ENCODE data around the gene PHF20. TPM values are rescaled to one million over a fixed set of nuclear protein-coding genes. Genes with fewer than 3 reads are reported as not detected.

PHF20 gene
- total RNA-seq, 2 experiments from 2014 or later: 53.6 to 61.5 TPM

DNA sequence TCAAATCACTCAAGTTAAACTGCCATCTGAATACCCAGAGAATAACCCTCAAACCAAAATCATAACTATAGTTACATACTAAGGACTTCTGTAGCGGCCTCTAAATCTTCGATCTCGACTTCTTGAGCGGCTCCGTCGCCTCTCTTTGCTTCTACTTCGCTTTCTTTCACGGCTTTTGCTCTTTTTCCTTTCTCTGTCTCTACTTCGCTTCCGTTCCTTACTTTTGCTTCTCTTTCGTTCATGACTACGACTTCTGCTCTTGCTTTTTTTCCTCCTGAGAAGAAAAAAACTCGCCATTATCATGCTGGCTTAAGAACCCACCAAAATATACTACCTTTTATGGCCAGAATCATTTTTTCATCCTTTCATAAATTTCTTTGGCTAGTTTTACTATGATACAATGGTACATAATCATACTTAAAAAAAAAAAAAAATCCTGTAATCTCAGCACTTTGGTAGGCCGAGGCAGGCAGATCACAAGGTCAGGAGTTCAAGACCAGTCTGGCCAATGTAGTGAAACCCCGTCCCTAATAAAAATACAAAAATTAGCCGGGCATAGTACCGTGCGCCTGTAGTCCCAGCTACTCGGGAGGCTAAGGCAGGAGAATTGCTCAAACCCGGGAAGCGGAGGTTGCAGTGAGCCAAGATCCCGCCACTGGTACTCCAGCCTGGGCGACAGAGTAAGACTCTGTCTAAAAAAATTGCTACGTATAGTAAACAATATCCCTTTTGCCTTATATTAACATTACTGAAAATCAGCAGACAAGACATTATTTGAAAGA, 39.8 kb upstream of the PHF20 start:
- POLR2A ChIA-PET: interaction anchor here (1.1 to 2.1 kb wide), 4 partner anchors 8 to 13 kb away, joined by 4 to 12 read pairs (median 6); partner anchors contain the start of gene RBM39
- no peak for ATAC-seq
- no peak for DNase-seq
- peaks cover 65% of the 10 kb centered on the region for H3K36me3 Mint-ChIP-seq (ENCODE audit: low read depth)
- H3K4me3 Mint-ChIP-seq: no peak overlapping the region
- H3K27me3 Mint-ChIP-seq (ENCODE audit: low read depth): no peaks in the 10 kb centered on the region
- no peaks in the 10 kb centered on the region for H3K9me3 Mint-ChIP-seq (ENCODE audit: insufficient read depth)
- H3K4me1 Mint-ChIP-seq (ENCODE audit: low read depth): peaks cover 46% of the 10 kb centered on the region
- CTCF ChIA-PET: no interaction called here
- no peak overlapping the region for H3K27ac Mint-ChIP-seq

- ATAC-seq (no peak), DNase-seq (no peak)
- ChIA-PET POLR2A (interaction anchor here (1.5 to 1.8 kb wide), 2 partner anchors 10 to 13 kb away, joined by 5 to 8 read pairs; partner anchors contain the start of gene RBM39), CTCF (interaction anchor here (0.7 kb wide), 1 partner anchor 152 kb away, joined by 3 read pairs; no protein-coding TSS in a partner anchor)
- Mint-ChIP-seq H3K4me3 (no peak overlapping the region), H3K36me3 (ENCODE audit: low read depth) (peaks cover 65% of the 10 kb centered on the region), H3K4me1 (ENCODE audit: low read depth) (peaks cover 46% of the 10 kb centered on the region), H3K27ac (peak overlapping the region; percentile 25), H3K27me3 (ENCODE audit: low read depth) (no peaks in the 10 kb centered on the region), H3K9me3 (ENCODE audit: insufficient read depth) (no peaks in the 10 kb centered on the region)
Observed at GRCh38 chr20:35732644-35732982, 39.2 kb upstream of the PHF20 start.

DNA sequence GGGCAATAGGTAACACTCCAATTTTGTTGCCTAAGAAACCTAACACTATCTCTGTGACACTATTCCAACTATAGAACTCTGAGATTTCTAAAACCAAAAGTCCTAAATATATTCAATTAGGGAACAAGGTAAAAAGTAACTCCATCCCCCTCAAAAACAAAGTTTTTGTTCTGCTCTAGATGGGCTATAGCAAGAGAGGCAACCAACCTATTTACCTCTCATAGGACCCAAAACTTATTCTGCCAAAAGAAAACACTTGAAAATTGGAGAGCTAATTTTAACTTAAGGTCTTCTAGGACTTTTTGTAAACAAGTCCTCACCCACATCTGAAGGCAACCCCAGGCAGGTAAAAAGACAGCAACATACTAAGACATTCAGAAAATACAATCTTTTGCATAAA, 37.4 kb upstream of the PHF20 start:
- ATAC-seq: no peak
- H3K4me1 Mint-ChIP-seq (ENCODE audit: low read depth): peaks cover 59% of the 10 kb centered on the region
- no peak overlapping the region for H3K27ac Mint-ChIP-seq
- no peaks in the 10 kb centered on the region for H3K9me3 Mint-ChIP-seq (ENCODE audit: insufficient read depth)
- H3K36me3 Mint-ChIP-seq (ENCODE audit: low read depth): peaks cover 70% of the 10 kb centered on the region
- no peak overlapping the region for H3K4me3 Mint-ChIP-seq
- no peaks in the 10 kb centered on the region for H3K27me3 Mint-ChIP-seq (ENCODE audit: low read depth)
- DNase-seq: no peak
- CTCF ChIA-PET: interaction anchor here (1.2 kb wide), 1 partner anchor 220 kb away, joined by 3 read pairs; the partner anchor contains the start of gene SCAND1
- POLR2A ChIA-PET: interaction anchor here (0.6 to 3.6 kb wide), 7 partner anchors 7 to 34 kb away, joined by 3 to 16 read pairs (median 4); partner anchors contain the start of genes NFS1, RBM39 and ROMO1

DNA sequence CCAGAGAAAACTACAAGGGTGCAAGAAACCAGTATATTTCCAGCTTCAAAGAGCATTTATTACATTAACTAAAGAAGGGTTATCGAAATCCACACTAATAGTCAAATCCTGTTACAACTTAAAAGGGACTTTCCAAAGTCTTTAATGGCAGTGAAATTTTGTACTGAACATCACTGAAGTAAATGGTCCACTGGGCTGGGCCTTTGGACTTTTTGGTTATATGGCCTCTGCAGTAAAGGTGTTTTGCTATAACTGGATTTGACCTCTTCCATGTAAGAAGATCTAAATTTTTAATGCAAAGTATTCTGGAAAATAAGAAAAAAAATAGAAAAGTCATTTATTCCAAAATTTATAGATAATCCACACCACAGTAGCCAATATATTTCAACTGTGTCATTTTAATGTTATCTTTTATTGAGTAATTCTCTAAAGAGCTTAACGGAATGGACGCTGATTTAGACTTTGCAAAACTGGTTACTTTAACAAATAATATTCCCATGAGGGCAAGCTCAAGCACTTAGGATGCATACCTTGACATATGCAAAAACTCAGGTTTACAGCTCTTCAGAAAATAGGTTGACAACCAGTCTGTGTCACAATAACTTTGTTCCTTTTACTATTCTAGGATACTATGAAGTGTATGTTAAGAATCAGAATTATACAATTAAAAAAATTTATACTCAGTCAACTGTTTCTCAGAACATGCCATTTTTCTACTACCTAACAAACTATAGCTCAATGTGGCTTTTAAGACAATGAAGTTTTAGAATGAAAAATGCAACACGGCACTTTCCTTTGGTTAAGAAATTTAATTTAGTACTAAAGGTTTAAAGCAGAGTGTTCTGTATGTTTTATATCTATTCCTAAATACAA, 36.8 kb upstream of the PHF20 start:
- H3K27me3 Mint-ChIP-seq (ENCODE audit: low read depth): no peaks in the 10 kb centered on the region
- no peaks in the 10 kb centered on the region for H3K9me3 Mint-ChIP-seq (ENCODE audit: insufficient read depth)
- ATAC-seq (no peak), DNase-seq (no peak)
- H3K27ac Mint-ChIP-seq: no peak overlapping the region
- CTCF ChIA-PET: interaction anchor here (0.6 to 1.6 kb wide), 3 partner anchors 10 to 219 kb away, joined by 3 to 4 read pairs (median 3); partner anchors contain the start of gene SCAND1
- POLR2A ChIA-PET: interaction anchor here (0.8 to 3.6 kb wide), 10 partner anchors 8 to 71 kb away, joined by 3 to 16 read pairs (median 5); partner anchors contain the start of genes NFS1, PHF20 and ROMO1
- H3K4me1 Mint-ChIP-seq (ENCODE audit: low read depth): peaks cover 63% of the 10 kb centered on the region
- H3K4me3 Mint-ChIP-seq: no peak overlapping the region
- H3K36me3 Mint-ChIP-seq (ENCODE audit: low read depth): peaks cover 71% of the 10 kb centered on the region

GRCh38 chr20:35735826-35736470, 35.9 kb upstream of the PHF20 start:
- H3K27ac Mint-ChIP-seq: peak overlapping the region; percentile 53
- H3K27me3 Mint-ChIP-seq (ENCODE audit: low read depth): no peaks in the 10 kb centered on the region
- POLR2A ChIA-PET: interaction anchor here (0.8 to 3.6 kb wide), 8 partner anchors 7 to 1062 kb away, joined by 3 to 16 read pairs (median 5); partner anchors contain the start of genes NFS1, PHF20 and ROMO1
- ATAC-seq: no peak
- peaks cover 64% of the 10 kb centered on the region for H3K4me1 Mint-ChIP-seq (ENCODE audit: low read depth)
- H3K4me3 Mint-ChIP-seq: peak overlapping the region; percentile 56
- no peak for DNase-seq
- no peaks in the 10 kb centered on the region for H3K9me3 Mint-ChIP-seq (ENCODE audit: insufficient read depth)
- H3K36me3 Mint-ChIP-seq (ENCODE audit: low read depth): peaks cover 72% of the 10 kb centered on the region
- CTCF ChIA-PET: interaction anchor here (0.6 to 1.6 kb wide), 2 partner anchors 11 to 18 kb away, joined by 3 to 4 read pairs; no protein-coding TSS in a partner anchor

DNA sequence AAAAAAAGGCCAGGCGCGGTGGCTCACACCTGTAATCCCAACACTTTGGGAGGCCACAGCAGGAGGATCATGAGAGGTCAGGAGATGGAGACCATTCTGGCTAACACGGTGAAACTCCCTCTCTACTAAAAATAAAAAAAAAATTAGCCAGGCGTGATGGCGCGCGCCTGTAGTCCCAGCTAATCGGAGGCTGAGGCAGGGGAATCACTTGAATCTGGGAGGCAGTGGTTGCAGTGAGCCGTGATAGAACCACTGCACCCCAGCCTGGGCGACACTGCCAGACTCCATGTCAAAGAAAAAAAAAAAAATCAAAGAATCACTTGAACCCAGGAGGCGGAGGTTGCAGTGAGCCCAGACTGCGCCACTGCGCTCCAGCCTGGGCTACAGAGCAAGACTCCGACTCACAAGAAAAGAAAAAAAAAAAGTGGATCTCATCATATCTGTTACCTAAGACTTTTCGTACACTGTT, 33.9 kb upstream of the PHF20 start:
- no peaks in the 10 kb centered on the region for H3K9me3 Mint-ChIP-seq (ENCODE audit: insufficient read depth)
- peak overlapping the region; percentile 73 for H3K27ac Mint-ChIP-seq
- no peak for ATAC-seq
- H3K4me3 Mint-ChIP-seq: peak overlapping the region; percentile 45
- H3K4me1 Mint-ChIP-seq (ENCODE audit: low read depth): peaks cover 53% of the 10 kb centered on the region
- H3K36me3 Mint-ChIP-seq (ENCODE audit: low read depth): peaks cover 72% of the 10 kb centered on the region
- POLR2A ChIA-PET: interaction anchor here (1.0 to 8.4 kb wide), 3 partner anchors 9 to 216 kb away, joined by 3 to 401 read pairs (median 4); partner anchors contain the start of genes PHF20 and SCAND1
- no peak for DNase-seq
- H3K27me3 Mint-ChIP-seq (ENCODE audit: low read depth): no peaks in the 10 kb centered on the region
- CTCF ChIA-PET: no interaction called here

DNA sequence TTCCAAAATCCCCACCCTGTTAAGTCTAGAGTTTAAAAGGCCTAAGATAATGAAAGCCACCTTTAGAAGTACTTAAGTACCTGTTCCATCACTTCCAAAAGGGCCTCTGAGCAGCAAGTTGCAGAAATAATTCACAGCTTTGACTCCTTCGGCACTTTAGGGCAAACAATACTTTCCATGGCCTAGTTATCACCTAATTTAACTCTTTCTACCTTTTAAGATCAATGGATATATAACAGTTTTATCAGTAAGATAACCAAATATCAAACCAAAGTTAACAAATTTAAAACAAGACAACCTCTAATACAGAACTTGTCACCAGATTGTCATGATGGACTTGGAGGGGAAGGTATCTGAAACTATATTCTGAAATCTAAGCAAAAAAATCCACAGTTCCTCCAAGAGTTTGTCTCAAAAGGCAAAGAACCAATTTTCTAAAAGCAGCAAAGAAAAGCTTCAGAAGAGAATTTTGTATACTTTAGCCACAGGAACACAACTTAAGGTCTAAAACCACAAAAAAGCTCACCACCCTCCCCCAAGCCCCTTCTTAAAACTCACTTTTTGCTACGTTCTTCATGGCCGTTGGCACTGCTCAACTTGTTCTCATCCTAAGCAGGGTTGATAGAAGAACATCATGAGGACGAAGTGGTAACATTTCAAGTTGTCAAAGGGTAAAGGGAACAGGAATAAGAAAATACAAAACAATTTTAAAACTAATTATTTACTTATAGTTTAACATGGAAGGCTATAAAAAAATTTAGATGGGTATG, 33.2 kb upstream of the PHF20 start:
- Mint-ChIP-seq H3K4me3 (peak overlapping the region; percentile 45), H3K4me1 (ENCODE audit: low read depth) (peaks cover 53% of the 10 kb centered on the region), H3K9me3 (ENCODE audit: insufficient read depth) (no peaks in the 10 kb centered on the region), H3K36me3 (ENCODE audit: low read depth) (peaks cover 68% of the 10 kb centered on the region), H3K27me3 (ENCODE audit: low read depth) (no peaks in the 10 kb centered on the region), H3K27ac (peak overlapping the region; percentile 73)
- ChIA-PET POLR2A (interaction anchor here (0.7 to 8.4 kb wide), 5 partner anchors 11 to 215 kb away, joined by 3 to 401 read pairs (median 6); partner anchors contain the start of genes CPNE1, PHF20, RBM12 and SCAND1), CTCF (interaction anchor here (1.6 to 1.8 kb wide), 5 partner anchors 10 to 215 kb away, joined by 4 to 8 read pairs (median 6); partner anchors contain the start of genes NFS1, ROMO1 and SCAND1)
- ATAC-seq (no peak), DNase-seq (no peak)

- Mint-ChIP-seq H3K9me3 (ENCODE audit: insufficient read depth) (no peaks in the 10 kb centered on the region), H3K36me3 (ENCODE audit: low read depth) (peaks cover 58% of the 10 kb centered on the region), H3K27me3 (ENCODE audit: low read depth) (no peaks in the 10 kb centered on the region), H3K4me1 (ENCODE audit: low read depth) (peaks cover 53% of the 10 kb centered on the region), H3K27ac (peak overlapping the region; percentile 77), H3K4me3 (peak overlapping the region; percentile 96)
- ATAC-seq: no peak
- no peak for DNase-seq
- ChIA-PET CTCF (interaction anchor here (0.8 to 1.8 kb wide), 15 partner anchors 9 to 250 kb away, joined by 3 to 8 read pairs (median 5); partner anchors contain the start of genes NFS1, PHF20, ROMO1 and SCAND1), POLR2A (interaction anchor here (0.6 to 8.4 kb wide), 8 partner anchors 8 to 214 kb away, joined by 3 to 401 read pairs (median 6); partner anchors contain the start of genes CPNE1, NFS1, PHF20 and RBM12)
Observed at GRCh38 chr20:35739294-35740163, 32.3 kb upstream of the PHF20 start.

- Mint-ChIP-seq H3K4me1 (ENCODE audit: low read depth) (peaks cover 39% of the 10 kb centered on the region), H3K4me3 (peak within 1 kb of the TSS; percentile 96), H3K27me3 (ENCODE audit: low read depth) (no peaks in the 10 kb centered on the region), H3K9me3 (ENCODE audit: insufficient read depth) (no peaks in the 10 kb centered on the region), H3K36me3 (ENCODE audit: low read depth) (peaks cover 45% of the 10 kb centered on the region), H3K27ac (peak within 1 kb of the TSS; percentile 100)
- ChIA-PET CTCF (interaction anchor here (0.6 to 4.0 kb wide), 17 partner anchors 12 to 458 kb away, joined by 3 to 48 read pairs (median 4); partner anchors contain the start of genes NFS1, PHF20, ROMO1 and SCAND1), POLR2A (interaction anchor here (0.5 to 8.4 kb wide), 56 partner anchors 8 to 888 kb away, joined by 3 to 401 read pairs (median 4); partner anchors contain the start of genes CEP250, CPNE1, ERGIC3 and NFS1)
- DNase-seq (peak; percentile 100), ATAC-seq (peak; percentile 89)
Observed at GRCh38 chr20:35741892-35742740, 29.7 kb upstream of the PHF20 start, which contains the start of gene RBM39. TSS of gene RBM39 (minus strand) at chr20:35742260. CDS start at chr20:35740874, 1,386 bp downstream.

Measured in activated CD8-positive, alpha-beta T cell treated with anti-CD3 and anti-CD28 coated beads, Interleukin-2, amount 10 ng/mL, durations not matched to agents 7 days and 5 days (primary cell).